AG09319 (cell line): Measurements from ENCODE around the gene GBP3.

ENCODE experiments used
- DNase-seq: peaks from one replicate; pipeline ENCODE4 v3.0.0-alpha.2; 2010; ENCODE audit warnings: low read depth; ENCODE audit errors: extremely low read depth
- TF ChIP-seq, protein P1 (sequence below): IDR thresholded peaks from 2 replicates; pipeline ENCODE4 v1.5.1; 2011; ENCODE audit warnings: low read depth, mild to moderate bottlenecking, inconsistent platforms, low read length, moderate library complexity

Gene GBP3

DNA sequence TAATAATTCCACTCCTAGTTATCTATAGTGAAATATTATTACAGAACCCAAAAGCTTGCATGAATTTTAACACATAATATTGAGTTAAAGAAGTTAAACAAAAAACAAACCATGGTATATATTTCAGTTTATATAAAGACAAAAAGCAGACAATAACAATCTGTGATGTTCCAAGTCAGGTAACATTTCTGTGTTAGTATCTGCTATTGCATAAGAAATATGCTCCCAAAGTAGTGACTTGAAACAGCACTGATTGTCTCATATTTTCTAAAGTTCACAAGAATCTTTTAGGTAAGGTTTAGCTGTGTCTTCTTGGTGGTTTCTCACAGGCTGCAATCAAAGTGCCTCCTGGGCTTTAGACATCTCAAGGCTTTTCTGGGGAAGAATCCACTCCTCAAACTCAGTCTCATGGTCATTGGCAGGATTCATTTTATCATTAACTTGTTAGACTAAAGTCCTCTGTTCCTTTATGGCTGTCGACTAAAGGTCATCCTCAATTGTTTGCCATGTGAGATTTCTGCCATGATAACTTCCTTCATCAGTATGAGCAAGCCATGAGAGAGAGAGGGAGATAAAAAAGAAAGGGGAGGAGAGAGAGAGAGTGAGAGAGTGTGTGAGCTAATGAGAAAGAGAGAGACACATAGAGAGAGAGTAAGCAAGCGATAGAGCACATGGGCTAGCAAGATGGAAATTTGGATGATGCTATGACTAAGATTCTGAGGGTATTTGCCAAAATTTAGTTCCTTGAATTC is 22.5 kb upstream of the GBP3 start:
- DNase-seq = no peak
- TF ChIP-seq, protein P1, sequence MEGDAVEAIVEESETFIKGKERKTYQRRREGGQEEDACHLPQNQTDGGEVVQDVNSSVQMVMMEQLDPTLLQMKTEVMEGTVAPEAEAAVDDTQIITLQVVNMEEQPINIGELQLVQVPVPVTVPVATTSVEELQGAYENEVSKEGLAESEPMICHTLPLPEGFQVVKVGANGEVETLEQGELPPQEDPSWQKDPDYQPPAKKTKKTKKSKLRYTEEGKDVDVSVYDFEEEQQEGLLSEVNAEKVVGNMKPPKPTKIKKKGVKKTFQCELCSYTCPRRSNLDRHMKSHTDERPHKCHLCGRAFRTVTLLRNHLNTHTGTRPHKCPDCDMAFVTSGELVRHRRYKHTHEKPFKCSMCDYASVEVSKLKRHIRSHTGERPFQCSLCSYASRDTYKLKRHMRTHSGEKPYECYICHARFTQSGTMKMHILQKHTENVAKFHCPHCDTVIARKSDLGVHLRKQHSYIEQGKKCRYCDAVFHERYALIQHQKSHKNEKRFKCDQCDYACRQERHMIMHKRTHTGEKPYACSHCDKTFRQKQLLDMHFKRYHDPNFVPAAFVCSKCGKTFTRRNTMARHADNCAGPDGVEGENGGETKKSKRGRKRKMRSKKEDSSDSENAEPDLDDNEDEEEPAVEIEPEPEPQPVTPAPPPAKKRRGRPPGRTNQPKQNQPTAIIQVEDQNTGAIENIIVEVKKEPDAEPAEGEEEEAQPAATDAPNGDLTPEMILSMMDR = no peak

DNA sequence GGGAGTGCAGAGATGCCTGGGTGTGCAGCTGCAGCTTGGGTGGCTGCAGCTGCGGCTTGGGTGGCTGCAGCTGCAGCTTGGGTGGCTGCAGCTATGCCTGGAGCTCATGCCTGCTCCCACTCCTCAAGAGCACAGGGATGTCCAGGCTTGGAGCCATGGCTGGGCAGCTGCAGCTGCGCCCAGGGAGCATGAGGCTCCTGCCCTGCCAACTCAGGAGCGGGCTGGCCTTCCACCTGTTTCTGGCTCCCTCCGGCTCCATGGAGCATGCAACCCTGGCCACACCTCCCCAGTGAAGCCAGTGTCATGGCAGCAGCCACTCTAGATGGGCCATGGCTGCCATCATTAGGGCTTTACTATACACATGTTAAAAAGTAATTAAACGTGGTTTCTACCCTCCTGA is 21.3 kb upstream of the GBP3 start:
- TF ChIP-seq, protein P1 = no peak
- no peak for DNase-seq

DNA sequence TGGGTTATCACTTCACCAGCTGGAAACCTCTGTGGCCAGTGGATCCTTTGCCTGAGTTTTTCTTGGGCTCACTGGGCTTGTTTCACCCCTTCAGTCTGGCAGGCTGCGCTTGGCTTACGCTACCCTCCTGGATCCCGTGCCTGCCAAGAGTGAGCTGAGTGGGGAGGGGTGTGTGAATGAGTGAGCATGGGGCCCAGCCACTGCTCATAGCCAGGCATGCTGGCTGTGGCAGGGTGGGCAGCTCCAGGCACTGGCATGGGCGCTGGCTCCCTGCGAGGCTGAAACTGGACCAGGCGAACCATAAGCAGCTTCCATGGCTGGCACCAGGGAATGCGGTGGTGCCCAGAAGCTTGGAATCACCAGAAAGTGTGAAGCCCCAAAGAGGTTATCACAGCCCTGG is 19.8 kb upstream of the GBP3 start:
- no peak for DNase-seq
- TF ChIP-seq, protein P1 = no peak

DNA sequence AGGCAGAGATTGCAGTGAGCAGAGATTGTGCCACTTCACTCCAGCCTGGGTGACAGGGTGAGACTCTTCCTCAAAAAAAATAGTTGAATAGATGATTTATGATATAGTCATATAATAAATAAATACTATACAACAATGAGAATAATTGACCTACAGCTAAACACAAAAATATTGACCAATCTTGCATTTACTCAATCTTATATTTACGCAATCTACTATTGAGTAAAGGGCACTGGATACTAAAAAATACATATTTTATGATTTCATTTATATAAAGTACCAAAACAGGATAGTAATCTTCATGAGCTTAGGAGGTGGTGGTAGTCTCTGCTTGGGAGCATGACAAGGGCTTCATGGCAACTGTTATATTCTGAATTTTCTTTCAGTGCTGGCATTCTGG is 19.1 kb upstream of the GBP3 start:
- TF ChIP-seq, protein P1 = no peak
- DNase-seq = no peak

DNA sequence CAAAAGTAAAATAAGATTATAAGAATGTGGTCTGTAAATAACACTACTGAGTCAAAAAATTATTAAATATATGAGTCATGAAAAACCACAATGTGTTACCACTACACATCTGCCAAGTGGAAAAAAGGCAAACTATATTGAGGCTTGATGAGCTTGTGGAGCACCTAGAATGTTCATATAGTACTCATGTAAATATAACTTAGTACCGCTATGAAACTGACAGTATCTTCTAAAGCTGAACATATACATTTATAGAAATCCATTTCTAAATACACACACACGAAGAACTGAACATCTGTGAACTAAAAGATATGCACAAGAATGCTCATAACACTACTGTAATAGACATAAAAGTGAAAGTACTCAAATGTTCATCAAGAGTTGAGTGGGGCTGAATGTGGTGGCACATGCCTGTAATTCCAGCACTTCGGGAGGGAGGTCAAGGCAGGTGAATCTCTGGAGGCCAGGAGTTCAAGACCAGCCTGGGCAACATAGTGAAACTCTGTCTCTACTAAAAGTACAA is 18.5 kb upstream of the GBP3 start:
- TF ChIP-seq, protein P1 = no peak
- DNase-seq = no peak

DNA sequence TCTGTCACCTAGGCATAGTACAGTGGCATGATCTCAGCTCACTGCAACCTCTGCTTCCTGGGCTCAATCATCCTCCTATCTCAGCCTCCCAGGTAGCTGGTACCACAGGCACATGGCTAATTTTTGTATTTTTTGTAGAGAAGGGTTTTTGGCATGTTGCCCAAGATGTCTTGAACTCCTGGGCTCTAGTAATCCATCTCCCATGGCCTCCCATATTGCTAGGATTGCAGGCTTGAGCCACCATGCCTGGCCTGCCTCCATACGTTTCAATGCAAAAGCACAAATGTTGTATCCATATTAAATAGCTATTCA is 17.6 kb upstream of the GBP3 start:
- TF ChIP-seq, protein P1 = no peak

DNA sequence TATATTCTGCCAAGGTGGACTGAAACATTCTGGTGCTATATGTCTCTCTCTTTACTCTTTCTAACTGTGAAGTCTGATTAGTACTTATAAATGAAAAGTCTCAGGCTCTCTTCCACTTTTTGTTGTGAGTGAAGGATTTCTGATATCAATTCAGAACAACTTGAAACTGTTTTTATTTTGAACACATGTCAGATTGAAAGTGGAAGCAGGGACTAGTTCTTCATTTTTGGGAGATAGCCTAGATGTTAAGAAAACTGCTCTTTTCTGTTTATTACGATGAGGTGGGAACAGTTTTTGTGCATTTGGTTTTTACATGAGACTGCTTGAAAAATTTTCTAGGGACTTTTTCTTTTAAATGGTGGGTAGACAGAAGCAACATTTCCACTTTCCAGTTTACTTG is 14.5 kb upstream of the GBP3 start:
- TF ChIP-seq, protein P1 = no peak
- no peak for DNase-seq

More for the DNA sequence above, 17.6 kb upstream of the GBP3 start:
- no peak for DNase-seq
